GM18907 (cell line): Measurements from ENCODE around the gene PNLIPRP2.

Source experiments
- ATAC-seq: cut with Tn5 transposase; IDR thresholded peaks from one replicate; pipeline ENCODE4 v1.9.1; 2021; ENCODE audit warnings: mild to moderate bottlenecking, moderate library complexity; ENCODE audit not compliant: unreplicated experiment

Gene PNLIPRP2

DNA sequence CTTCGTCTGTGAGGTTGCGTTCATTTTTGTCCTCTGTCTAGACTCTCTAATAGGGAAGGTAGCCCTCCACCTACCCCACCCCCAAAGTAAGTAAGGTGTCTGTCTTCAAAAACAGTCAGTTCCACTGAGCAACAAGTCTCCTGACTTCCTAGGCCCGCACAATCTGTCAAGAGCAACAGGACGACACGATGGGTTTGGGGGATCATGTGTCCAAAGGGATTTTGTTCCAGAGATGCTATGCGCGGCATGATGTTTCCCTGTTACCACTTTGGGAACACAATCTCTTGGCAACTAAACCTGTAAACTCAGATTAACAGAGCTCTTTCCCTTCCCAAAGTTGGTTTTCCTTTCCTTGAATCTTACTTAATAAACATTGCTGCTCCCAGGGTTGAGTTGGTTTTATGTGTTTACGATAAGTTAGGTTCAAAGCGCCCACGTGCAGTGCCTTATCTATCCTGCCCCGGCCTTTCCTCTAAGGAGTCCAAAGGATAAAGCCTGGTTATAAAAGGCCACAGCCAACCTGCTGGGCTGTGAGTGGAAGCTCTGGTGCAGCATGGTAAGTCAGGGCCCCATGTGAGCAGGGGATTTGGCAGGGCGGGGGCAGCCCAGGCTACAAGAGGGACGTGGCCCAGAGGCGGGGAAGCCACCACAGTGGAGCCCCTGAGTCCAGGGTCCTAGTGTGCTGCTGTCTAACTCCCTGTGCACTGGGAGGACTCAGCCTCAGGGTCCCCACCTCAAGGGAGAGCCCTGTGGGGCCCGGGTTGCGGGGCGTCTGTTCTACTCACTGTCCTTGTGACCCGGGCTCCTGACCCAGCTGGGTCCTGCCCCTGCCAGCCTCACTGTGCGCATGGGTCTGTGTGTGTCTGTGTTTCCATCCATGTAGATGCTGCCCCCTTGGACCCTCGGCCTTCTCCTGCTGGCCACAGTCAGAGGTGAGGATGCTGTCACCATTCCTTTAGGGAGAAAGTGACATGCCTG lies at the start of gene PNLIPRP2:
TSS of gene PNLIPRP2 (plus strand) at position 531 of the 978 bp plus-strand sequence.
- ATAC-seq = no peak

GRCh38 chr10:116574797-116575196 lies 46.0 kb upstream of the PNLIPRP2 start:
- ATAC-seq = no peak

DNA sequence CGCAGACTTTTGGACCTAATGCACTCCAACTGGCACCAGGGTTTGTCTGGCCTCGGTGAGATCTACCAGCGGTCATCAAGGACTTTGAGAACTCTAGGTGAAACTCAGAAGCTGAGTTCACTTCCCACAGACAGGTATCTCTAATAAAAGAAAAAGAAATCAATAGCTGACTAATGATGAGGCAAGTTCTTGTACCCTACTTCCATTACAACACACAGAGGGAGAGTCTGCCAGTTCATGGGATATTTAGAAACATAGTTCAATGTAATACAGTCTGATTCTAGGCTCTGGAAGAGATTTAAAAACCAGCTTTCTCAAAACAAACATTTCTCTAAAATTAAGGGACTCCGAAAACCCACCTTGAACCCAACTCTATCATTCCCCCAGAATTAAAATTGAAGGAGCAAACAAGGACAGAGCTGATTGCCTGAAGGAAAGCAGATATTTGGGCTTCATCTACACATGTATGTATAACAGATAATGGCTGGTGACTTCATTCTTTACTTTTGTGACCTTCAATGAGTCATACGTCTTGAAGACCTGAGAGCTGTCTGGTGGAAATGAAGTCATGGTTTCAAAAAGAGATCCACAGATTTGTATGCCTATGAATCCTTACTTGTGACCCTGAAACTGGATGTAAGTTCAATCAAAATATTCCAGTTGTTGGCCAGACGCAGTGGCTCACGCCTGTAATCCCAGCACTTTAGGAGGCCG lies 32.7 kb upstream of the PNLIPRP2 start:
- no peak for ATAC-seq

DNA sequence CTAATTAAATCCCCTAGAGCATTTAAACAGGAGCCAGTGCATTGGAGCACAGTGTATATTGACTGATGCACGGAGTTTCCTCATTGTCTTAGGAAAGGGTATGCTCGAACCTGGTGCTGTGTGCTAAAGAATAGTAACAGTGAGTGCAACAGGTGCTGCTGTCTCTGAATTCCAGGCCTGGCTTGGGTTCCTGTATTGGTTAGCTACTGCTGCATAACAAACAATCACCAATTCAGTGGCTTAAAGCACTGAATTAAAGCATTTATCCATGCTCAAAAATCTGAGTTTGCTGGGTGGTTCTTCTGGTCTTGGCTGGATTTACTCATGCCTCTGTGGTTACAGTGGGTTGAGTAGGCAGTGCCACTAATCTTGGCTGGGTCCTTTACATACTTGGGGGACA lies 31.8 kb upstream of the PNLIPRP2 start:
- no peak for ATAC-seq

DNA sequence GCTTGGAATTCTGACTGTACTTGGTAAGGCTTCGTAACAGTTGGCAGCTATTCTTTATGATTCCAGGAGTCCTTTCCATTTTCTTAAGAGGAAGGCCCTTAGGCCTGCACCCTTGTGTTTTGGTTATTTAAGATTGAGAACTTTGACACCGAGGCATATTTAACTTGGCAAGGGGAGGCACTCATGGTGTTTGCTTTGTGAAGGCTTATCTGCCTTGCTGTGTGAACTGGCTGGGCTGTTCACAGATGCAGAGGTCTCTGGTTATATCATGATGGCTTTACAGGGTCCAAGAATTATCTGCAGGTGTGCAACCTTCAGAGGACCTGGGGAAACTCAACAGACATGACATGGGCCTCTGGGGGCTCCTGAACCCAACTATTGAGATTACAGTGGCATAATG lies 30.8 kb upstream of the PNLIPRP2 start:
- no peak for ATAC-seq

- ATAC-seq = no peak
Observed at GRCh38 chr10:116590590-116591444, 29.9 kb upstream of the PNLIPRP2 start, which contains the start of gene PNLIPRP1. TSS of gene PNLIPRP1 (plus strand) at chr10:116590959. CDS start at chr10:116591130, 171 bp downstream.

DNA sequence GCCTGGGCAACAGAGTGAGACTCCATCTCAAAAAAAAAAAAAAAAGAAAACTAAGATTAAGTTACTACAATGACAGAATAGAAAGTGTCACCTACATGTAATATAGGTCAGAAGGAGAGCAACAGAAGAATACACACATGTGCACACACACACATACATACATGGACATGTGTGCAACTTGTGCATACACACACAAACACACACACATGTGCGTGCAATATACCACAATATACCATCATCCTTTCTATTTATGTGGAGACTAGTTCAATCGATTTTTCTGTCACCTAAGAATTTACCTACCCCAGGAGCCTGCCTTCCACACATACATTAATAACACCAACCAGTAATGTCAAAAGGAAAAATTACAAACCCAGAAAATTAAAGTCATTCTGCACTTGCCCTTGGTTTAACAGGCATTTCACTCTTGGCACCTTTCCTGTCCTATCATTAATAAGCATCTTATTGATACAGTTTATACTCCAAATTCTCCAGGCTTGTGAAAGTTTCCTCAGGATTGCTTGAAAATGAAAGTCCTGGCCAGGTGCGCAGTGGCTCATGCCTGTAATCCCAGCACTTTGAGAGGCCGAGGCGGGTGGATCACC lies 27.5 kb upstream of the PNLIPRP2 start:
- ATAC-seq = no peak

DNA sequence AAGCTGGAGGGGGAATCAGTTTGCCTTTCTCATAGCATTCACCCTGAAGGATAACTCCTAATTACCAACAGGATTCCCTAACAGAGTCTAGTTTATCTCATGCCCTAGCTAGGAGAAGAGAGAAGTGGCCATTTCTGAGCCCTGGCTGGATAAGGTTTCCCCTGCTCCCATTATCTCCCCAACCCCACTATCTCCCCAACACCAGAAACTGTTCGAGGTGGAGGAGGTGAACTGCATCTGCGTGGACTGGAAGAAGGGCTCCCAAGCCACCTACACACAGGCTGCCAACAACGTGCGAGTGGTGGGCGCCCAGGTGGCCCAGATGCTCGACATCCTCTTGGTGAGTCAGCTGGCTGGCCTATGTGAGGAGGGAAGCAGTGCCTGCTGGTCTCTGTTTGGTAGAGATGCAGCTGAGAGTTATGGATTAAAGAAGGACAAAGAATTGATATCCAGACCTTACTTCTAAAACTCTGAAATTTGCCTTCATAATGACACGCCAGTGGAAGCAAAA lies 26.2 kb upstream of the PNLIPRP2 start:
- ATAC-seq = no peak

GRCh38 chr10:116596062-116596461 lies 24.7 kb upstream of the PNLIPRP2 start:
- no peak for ATAC-seq

DNA sequence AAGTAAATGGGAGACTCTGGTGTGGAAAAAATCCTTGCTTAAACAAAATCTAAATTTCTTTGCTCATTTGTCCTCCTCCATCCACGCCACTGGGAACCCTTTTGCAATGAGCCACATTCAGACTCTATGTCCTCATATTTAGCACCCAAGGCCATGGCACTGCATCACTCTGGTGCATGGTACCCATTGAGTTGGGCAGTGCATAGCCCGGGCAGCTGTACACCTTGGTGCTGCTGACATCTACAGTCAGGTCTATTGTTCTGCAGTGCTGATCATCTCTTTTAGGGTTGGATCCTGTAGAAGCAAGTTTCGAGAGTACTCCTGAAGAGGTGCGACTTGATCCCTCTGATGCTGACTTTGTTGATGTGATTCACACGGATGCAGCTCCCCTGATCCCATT lies 23.2 kb upstream of the PNLIPRP2 start:
- ATAC-seq = no peak

DNA sequence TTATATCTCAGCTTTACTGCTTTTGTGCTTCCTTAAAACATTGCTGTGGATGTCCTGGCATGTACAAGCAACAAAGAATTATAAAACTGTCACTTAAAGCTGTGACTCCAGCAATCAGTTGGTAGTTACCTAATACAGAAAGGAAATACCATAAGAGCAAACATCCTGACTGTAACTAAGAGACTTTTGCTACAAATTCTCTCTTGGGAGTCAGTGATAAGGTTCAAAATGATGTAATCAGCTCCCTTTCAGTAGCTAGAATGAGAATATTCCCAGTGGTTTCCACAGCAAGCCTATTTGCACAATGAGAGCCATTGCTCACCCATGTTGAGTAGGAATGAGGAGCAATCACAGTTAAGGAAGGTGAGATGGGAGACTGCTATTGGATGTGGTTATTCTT lies 22.4 kb upstream of the PNLIPRP2 start:
- ATAC-seq = no peak

GRCh38 chr10:116599991-116600390 lies 20.8 kb upstream of the PNLIPRP2 start:
- no peak for ATAC-seq

DNA sequence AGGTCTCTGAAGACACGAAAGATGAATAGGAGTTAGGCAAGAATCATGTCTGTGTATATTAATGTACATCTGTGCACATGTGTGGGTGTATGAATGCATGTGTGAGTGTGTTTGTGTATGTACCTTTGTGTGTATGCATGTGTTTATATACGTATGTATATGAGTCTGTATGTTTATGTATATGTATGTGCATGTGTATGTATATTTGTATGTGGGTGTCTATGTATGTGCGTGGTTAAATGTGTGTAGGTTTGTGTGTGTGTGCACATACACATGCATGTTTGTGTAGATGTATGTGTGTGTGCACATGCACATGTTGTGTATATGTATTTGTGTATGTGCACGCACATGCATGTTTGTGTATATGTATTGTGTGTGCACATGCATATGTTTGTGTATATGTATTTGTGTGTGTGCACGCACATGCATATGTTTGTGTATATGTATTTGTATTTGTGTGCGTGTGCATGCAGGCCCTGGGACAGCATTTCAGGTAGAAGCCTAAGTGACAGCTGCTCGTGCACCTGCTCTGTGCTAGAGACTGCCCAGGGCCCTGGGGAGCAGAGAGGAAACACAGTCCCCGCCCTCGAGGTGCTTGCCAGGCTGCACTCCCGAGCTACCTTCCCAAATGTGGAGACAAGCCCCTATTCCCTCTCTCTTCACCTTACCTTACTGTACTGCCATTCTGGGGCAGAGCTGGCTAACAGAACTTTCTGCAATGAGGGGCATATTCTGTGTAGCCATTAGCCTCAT lies 17.9 kb upstream of the PNLIPRP2 start:
- no peak for ATAC-seq

DNA sequence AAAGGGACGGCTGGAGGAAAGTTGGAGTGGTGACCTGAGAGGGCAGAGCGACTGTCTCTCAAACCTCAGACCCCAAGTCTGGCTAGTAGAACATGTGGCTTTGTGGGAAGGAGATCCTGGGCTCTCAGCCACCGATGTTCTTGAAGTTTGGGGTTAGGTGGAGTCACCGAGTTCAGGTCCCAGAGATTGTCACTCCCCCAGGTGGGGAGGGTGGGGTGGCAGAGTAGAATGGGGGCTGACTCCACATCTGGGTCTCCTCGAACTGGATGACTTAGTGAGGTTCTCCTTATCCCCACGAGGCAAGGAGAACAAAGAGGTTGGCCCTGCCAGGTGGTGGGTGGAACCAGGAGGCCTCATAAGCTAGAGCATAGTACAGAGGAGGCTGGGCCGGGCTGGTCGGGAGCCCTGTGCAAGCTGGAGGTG lies 14.7 kb upstream of the PNLIPRP2 start:
- ATAC-seq = no peak

- ATAC-seq = no peak
Observed at GRCh38 chr10:116607336-116607735, 13.4 kb upstream of the PNLIPRP2 start.

DNA sequence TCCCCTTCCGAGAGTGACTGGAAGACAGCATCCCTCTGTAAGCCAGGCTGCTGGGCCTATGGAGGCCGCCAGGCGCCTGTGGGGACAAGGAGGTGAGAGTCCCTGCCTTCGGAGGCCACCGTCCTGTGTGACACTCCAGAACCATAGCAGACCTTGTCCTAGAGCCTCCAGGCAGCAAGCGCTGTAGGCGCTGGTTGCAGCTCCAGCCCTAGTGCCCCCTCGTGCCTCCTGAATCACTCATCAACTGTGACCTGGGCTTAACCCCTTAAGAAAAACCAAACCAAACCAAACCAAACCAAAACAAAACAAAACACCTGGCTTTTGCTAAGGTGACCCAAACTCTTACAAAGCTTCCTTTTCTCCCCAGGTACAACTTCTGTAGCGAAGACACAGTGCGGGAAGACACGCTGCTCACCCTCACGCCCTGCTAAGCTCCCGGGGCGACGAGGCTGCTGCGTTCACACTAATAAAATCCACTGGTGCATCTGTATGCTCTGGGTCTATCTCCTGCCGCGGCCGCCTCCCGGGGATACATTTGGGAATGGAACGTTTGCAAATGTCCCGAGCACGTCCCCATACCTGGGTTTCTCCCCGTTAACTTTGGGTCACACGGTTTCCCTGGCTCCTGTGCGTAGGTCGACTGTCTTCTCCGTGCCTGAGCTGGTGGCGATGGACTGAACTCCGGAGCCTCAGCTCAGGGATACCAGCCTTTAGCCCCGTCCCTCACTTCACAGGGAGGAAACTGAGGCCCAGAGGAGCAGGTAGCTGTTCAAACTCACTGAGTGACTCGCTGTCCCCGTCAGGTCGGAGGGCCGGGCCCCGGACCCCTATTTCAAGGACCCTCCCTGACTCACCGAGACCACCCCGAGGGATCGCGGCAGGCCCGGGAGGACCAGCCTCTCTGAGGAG lies 11.8 kb upstream of the PNLIPRP2 start:
- no peak for ATAC-seq

DNA sequence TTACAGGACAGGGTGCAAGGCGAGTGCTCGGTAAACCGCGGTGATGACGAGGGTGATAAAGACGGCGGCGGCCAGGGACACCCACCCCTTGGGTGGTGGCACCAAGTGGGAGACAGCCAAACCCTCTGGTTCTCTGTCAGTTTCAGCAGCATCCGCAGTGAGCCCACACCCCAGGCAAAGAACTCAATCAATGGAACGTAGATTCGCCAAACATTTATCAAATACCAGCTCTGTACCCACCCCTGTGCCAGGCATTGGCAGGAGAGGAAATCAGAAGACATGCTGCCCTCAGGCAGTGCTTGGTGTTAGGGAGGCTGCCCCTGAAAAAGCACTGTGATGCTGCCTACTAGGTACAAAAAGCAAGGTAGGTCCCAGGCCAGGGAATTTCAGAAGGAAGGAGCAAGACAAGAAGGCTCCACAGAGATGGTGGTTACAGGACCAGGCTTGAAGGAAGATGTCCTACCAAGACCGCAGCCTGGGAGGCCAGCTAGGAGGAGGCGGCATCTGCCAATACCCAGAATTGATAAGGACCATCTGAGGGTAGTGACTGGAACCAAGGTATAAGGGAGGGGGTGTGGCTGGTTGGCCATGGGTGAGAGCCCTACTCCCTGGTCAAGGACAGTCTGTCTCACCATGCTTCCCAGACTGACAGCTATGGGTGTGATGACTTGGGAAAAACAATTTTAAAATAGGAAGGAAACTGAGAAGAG lies 10.2 kb upstream of the PNLIPRP2 start:
- no peak for ATAC-seq

- ATAC-seq = no peak
Observed at GRCh38 chr10:116611153-116611545, 9.6 kb upstream of the PNLIPRP2 start.
